GF-D8 (cell line): ENCODE data around the gene TAS2R16.
"Not testable (repeated sequence)": the region's sequence is repeated elsewhere in the genome, so short reads cannot be mapped to it uniquely, and the experiment has no call there.

Experiments
- DNase-seq: peaks from one replicate; lab custom pipeline; 2025; lab: John Stamatoyannopoulos, UW

TAS2R16 gene

GRCh38 chr7:122970740-122971725 is 24.5 kb downstream of the TAS2R16 start:
- DNase-seq: no peak

GRCh38 chr7:122968389-122968788 is 27.1 kb downstream of the TAS2R16 start:
- DNase-seq: no peak

- no peak for DNase-seq
These were observed 30.2 kb downstream of the TAS2R16 start for GRCh38 chr7:122965306-122965705.

- DNase-seq: not testable (repeated sequence)
These were observed 41.8 kb downstream of the TAS2R16 start for GRCh38 chr7:122953678-122954077.

GRCh38 chr7:122951006-122951405 is 44.5 kb downstream of the TAS2R16 start:
- no peak for DNase-seq

GRCh38 chr7:122949186-122949585 is 46.3 kb downstream of the TAS2R16 start:
- no peak for DNase-seq
